Right lobe of liver (tissue), 4 donors: Measurements from ENCODE around the gene SERPINH1.

Experiments
- CTCF ChIP-seq, 4 donors: fragments of 200-600 bp in 3 of 4; fragments of 450-650 bp in 1 of 4; IDR thresholded peaks; one replicate each; pipeline versions ENCODE4 v1.5.1 to v1.8.0; 2016 to 2022; ENCODE audit warnings: antibody characterized with exemption in 4 of 4, mild to moderate bottlenecking in 2 of 4
- POLR2A ChIP-seq: fragments of 450-650 bp; IDR thresholded peaks from one replicate; pipeline ENCODE4 v1.6.1; 2017; ENCODE audit warnings: antibody characterized with exemption, mild to moderate bottlenecking
- donor health status: DM: no; HTN: no; CAD: no.
- donor health status: DM: no; HTN: no; CAD: no.
- donor health status: DM: no; HTN: yes; CAD: no.

GRCh38 chr11:75591371-75591770 lies 29.3 kb downstream of the SERPINH1 start:
- TF ChIP-seq CTCF (IDR thresholded peaks at IDR 0.05) (no peak), POLR2A (no peak)
